ENCODE data around the gene GPR42. TPM values are rescaled to one million over a fixed set of nuclear protein-coding genes. Genes with fewer than 3 reads are reported as not detected.
"Not testable (repeated sequence)": the region's sequence is repeated elsewhere in the genome, so short reads cannot be mapped to it uniquely, and the experiment has no call there.

GPR42 gene
- total RNA-seq, 1 experiment from 2014 or later, result not detected

DNA sequence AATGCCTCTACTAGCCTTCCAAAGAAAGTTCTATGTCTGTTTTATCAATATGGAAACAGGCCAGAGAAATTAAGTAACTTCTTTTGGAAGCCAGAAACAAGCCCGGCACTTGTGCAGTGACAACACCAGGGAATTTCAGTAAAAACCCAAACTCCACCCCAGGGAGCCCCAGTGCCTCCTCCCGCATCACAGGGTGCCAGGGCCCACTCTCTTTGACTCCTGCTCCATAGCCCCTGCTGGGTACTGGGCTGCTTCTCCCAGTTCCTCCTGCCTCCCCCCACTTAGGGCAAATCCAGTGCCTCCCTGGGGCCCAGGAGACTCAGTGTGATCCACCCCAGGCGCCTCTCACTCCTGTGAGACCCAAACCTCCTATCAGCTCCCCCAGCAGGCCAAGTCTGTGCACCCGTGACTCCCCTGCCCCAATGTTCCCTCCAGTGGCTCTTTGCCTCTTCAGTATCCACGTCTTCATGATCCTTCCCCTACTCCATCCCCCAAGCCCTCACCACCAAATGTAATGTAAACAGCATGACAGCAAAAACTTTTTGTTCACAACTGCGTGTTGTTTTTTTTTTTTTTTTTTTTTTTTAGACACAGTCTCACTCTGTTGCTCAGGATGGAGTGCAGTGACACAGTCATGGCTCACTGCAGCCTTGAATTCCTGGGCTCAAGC is 14.9 kb upstream of the GPR42 start:
- Mint-ChIP-seq H3K4me1 (ENCODE audit: insufficient read depth, unreplicated experiment) (peaks cover 10% of the 10 kb centered on the region), H3K27me3 (ENCODE audit: insufficient read depth, unreplicated experiment) (peaks cover 40% of the 10 kb centered on the region), H3K4me3 (ENCODE audit: unreplicated experiment) (no peak overlapping the region), H3K36me3 (ENCODE audit: insufficient read depth, unreplicated experiment) (no peaks in the 10 kb centered on the region), H3K27ac (ENCODE audit: low read depth, unreplicated experiment) (no peak overlapping the region), H3K9me3 (ENCODE audit: unreplicated experiment) (no peaks in the 10 kb centered on the region)
- no peak for DNase-seq (ENCODE audit: unreplicated experiment)
- TF ChIP-seq CTCF (IDR thresholded peaks at IDR 0.05; ENCODE audit: unreplicated experiment), result no peak
- ChIA-PET CTCF (interaction anchor here (0.7 to 7.1 kb wide), 7 partner anchors 25 to 255 kb away, joined by 3 to 143 read pairs (median 5); no protein-coding TSS in a partner anchor), POLR2A (no interaction called here)
- intact Hi-C loops (cut with micrococcal nuclease), result loop anchor here (10.0 kb wide), 1 partner anchor 91 kb away; the partner anchor contains the start of gene USF2
- BruUV-seq (replicated peaks), result no TSS peak

DNA sequence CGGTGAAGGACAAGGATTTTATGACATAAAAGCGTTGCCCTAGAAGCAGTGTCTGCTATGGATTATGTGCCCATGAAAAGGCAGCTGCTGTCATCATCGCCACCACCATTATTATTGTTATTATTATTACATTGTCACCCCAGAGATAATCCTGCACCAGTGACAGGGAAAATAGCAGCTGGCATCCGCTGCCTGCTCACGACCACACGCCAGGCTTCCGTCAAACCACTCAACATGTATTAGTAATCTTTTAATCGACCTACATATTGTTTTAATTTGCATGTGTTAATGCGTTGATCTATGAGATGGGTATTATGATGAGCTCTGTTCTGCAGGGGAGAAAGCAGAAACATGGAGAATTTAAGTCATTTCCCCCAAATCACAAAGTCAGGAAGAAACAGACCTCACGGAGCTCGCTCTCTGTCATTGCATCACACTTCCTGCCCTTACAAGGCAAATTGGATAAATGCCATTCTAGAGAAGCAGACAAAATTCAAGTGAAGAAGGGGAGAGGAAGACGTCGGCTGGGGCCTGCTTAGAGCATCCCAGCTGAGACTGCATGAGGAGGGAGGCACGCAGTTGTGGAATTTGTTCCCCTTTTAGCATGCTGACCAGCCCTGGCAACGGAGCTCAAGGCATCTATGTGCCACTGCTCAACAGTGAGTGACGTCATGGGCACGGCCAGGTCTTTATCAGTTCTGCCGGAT is 12.8 kb upstream of the GPR42 start, which contains the start of gene FFAR3:
Gene FFAR3 (plus strand): TSS at position 594 of the 707 bp plus-strand sequence. CDS start 431 bp downstream, outside the sequence.
- Mint-ChIP-seq H3K4me3 (ENCODE audit: unreplicated experiment) (no peak within 1 kb of the TSS), H3K9me3 (ENCODE audit: unreplicated experiment) (no peaks in the 10 kb centered on the region), H3K27ac (ENCODE audit: low read depth, unreplicated experiment) (no peak within 1 kb of the TSS), H3K4me1 (ENCODE audit: insufficient read depth, unreplicated experiment) (peaks cover 6% of the 10 kb centered on the region), H3K36me3 (ENCODE audit: insufficient read depth, unreplicated experiment) (no peaks in the 10 kb centered on the region), H3K27me3 (ENCODE audit: insufficient read depth, unreplicated experiment) (peaks cover 61% of the 10 kb centered on the region)
- DNase-seq (ENCODE audit: unreplicated experiment), result peak; percentile 30
- intact Hi-C loops (cut with micrococcal nuclease), result loop anchor here (10.0 kb wide), 1 partner anchor 93 kb away; the partner anchor contains the start of gene USF2
- BruUV-seq (replicated peaks), result no TSS peak
- no peak for TF ChIP-seq CTCF (IDR thresholded peaks at IDR 0.05; ENCODE audit: unreplicated experiment)
- POLR2A ChIA-PET, result no interaction called here
- CTCF ChIA-PET, result interaction anchor here (2.8 to 7.1 kb wide), 2 partner anchors 112 to 137 kb away, joined by 17 to 143 read pairs; no protein-coding TSS in a partner anchor

GRCh38 chr19:35358834-35359233 is 12.0 kb upstream of the GPR42 start:
- CTCF ChIA-PET, result interaction anchor here (2.8 to 7.1 kb wide), 2 partner anchors 111 to 136 kb away, joined by 17 to 143 read pairs; no protein-coding TSS in a partner anchor
- H3K36me3 Mint-ChIP-seq (ENCODE audit: insufficient read depth, unreplicated experiment); DNase-seq (ENCODE audit: unreplicated experiment); H3K27ac Mint-ChIP-seq (ENCODE audit: low read depth, unreplicated experiment); H3K4me3 Mint-ChIP-seq (ENCODE audit: unreplicated experiment); POLR2A ChIA-PET; H3K9me3 Mint-ChIP-seq (ENCODE audit: unreplicated experiment); H3K4me1 Mint-ChIP-seq (ENCODE audit: insufficient read depth, unreplicated experiment); BruUV-seq (replicated peaks): not testable (repeated sequence)
- peaks cover 69% of the 10 kb centered on the region for H3K27me3 Mint-ChIP-seq (ENCODE audit: insufficient read depth, unreplicated experiment)
- intact Hi-C loops (cut with micrococcal nuclease), result loop anchor here (10.0 kb wide), 1 partner anchor 94 kb away; the partner anchor contains the start of gene USF2

GRCh38 chr19:35359395-35359794 is 11.5 kb upstream of the GPR42 start:
- BruUV-seq (replicated peaks); H3K27ac Mint-ChIP-seq (ENCODE audit: low read depth, unreplicated experiment); POLR2A ChIA-PET; H3K4me3 Mint-ChIP-seq (ENCODE audit: unreplicated experiment); DNase-seq (ENCODE audit: unreplicated experiment); H3K36me3 Mint-ChIP-seq (ENCODE audit: insufficient read depth, unreplicated experiment); CTCF ChIA-PET; H3K9me3 Mint-ChIP-seq (ENCODE audit: unreplicated experiment); H3K4me1 Mint-ChIP-seq (ENCODE audit: insufficient read depth, unreplicated experiment): not testable (repeated sequence)
- intact Hi-C loops (cut with micrococcal nuclease), result loop anchor here (10.0 kb wide), 1 partner anchor 95 kb away; the partner anchor contains the start of gene USF2
- peaks cover 75% of the 10 kb centered on the region for H3K27me3 Mint-ChIP-seq (ENCODE audit: insufficient read depth, unreplicated experiment)

DNA sequence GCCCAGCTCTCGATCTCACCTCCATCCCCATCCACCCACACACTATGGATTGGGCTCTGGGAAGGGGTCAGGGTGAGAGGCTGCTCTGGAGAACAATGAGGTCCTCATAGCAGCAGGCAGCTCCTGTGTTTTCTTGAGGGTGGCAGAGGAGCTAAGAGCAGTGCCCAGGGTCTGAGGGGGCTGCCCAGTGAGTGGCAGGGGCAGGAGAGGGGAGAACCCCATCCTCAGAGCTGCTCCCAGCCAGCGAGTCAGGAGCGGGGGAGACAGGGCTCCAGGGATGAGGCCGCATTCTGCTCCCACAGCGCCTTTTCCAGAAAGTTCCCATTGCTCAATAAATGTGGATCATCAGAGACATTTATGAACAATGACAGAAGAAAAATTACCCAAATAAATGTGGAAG is 10.8 kb upstream of the GPR42 start:
- POLR2A ChIA-PET; BruUV-seq (replicated peaks); intact Hi-C loops (cut with micrococcal nuclease); CTCF ChIA-PET; DNase-seq (ENCODE audit: unreplicated experiment); H3K27ac Mint-ChIP-seq (ENCODE audit: low read depth, unreplicated experiment); H3K4me3 Mint-ChIP-seq (ENCODE audit: unreplicated experiment); H3K36me3 Mint-ChIP-seq (ENCODE audit: insufficient read depth, unreplicated experiment); H3K4me1 Mint-ChIP-seq (ENCODE audit: insufficient read depth, unreplicated experiment); H3K9me3 Mint-ChIP-seq (ENCODE audit: unreplicated experiment): not testable (repeated sequence)
- peaks cover 81% of the 10 kb centered on the region for H3K27me3 Mint-ChIP-seq (ENCODE audit: insufficient read depth, unreplicated experiment)
